Measurements from ENCODE around the gene MACO1.

MACO1 gene

GRCh38 chr1:25526753-25527152 lies 96.1 kb downstream of the MACO1 start:
- Histone ChIP-seq H3K79me2 (ENCODE audit: insufficient read depth, low read length) (no peaks in the 10 kb centered on the region), H3K27ac (ENCODE audit: low read depth, low read length) (no peak overlapping the region), H4K20me1 (ENCODE audit: low read depth, low read length) (no peaks in the 10 kb centered on the region)

GRCh38 chr1:25527226-25527846 lies 96.6 kb downstream of the MACO1 start:
- Histone ChIP-seq H3K4me3 (ENCODE audit: insufficient read depth, low read length, poor library complexity, severe bottlenecking) (no peak overlapping the region), H3F3A (ENCODE audit: insufficient read depth) (no peaks in the 10 kb centered on the region), H3K9ac (ENCODE audit: low read length) (no peak overlapping the region), H3K9me3 (ENCODE audit: insufficient read depth, low read length) (no peaks in the 10 kb centered on the region), H3K36me3 (ENCODE audit: low read length) (no peaks in the 10 kb centered on the region), H3K27me3 (ENCODE audit: low read length) (no peaks in the 10 kb centered on the region), H3K9me2 (replicated peaks; ENCODE audit: insufficient read depth, low read length) (no peaks in the 10 kb centered on the region), H2AFZ (ENCODE audit: low read depth, low read length, severe bottlenecking) (no peak overlapping the region), H3K27ac (ENCODE audit: low read depth, low read length) (no peak overlapping the region), H4K20me1 (ENCODE audit: low read depth, low read length) (no peaks in the 10 kb centered on the region), H3K79me2 (ENCODE audit: insufficient read depth, low read length) (no peaks in the 10 kb centered on the region), H3K4me2 (ENCODE audit: low read depth, low read length, poor library complexity, severe bottlenecking) (no peak overlapping the region)
- TF ChIP-seq EZH2phosphoT487 (conservative IDR thresholded peaks at IDR 0.05; ENCODE audit: low read length) = no peak
- TF ChIP-seq CTCF (IDR thresholded peaks at IDR 0.05; ENCODE audit: insufficient read depth, low read length, poor library complexity, severe bottlenecking) = no peak

More at GRCh38 chr1:25526753-25527152, 96.1 kb downstream of the MACO1 start:
- H3K27me3 ChIP-seq (ENCODE audit: low read length) = no peaks in the 10 kb centered on the region
- no peak overlapping the region for H2AFZ ChIP-seq (ENCODE audit: low read depth, low read length, severe bottlenecking)
- H3F3A ChIP-seq (ENCODE audit: insufficient read depth) = no peaks in the 10 kb centered on the region
- no peaks in the 10 kb centered on the region for H3K9me3 ChIP-seq (ENCODE audit: insufficient read depth, low read length)
- H3K4me2 ChIP-seq (ENCODE audit: low read depth, low read length, poor library complexity, severe bottlenecking) = no peak overlapping the region
- H3K36me3 ChIP-seq (ENCODE audit: low read length) = no peaks in the 10 kb centered on the region
- no peaks in the 10 kb centered on the region for H3K9me2 ChIP-seq (replicated peaks; ENCODE audit: insufficient read depth, low read length)
- H3K9ac ChIP-seq (ENCODE audit: low read length) = no peak overlapping the region
- H3K4me3 ChIP-seq (ENCODE audit: insufficient read depth, low read length, poor library complexity, severe bottlenecking) = no peak overlapping the region
- no peak for TF ChIP-seq EZH2phosphoT487 (conservative IDR thresholded peaks at IDR 0.05; ENCODE audit: low read length)
- TF ChIP-seq CTCF (IDR thresholded peaks at IDR 0.05; ENCODE audit: insufficient read depth, low read length, poor library complexity, severe bottlenecking) = no peak

- H3K9ac ChIP-seq (ENCODE audit: low read length) = no peak overlapping the region
- H4K20me1 ChIP-seq (ENCODE audit: low read depth, low read length) = no peaks in the 10 kb centered on the region
- H3K9me2 ChIP-seq (replicated peaks; ENCODE audit: insufficient read depth, low read length) = no peaks in the 10 kb centered on the region
- H3F3A ChIP-seq (ENCODE audit: insufficient read depth) = no peaks in the 10 kb centered on the region
- H3K79me2 ChIP-seq (ENCODE audit: insufficient read depth, low read length) = no peaks in the 10 kb centered on the region
- H2AFZ ChIP-seq (ENCODE audit: low read depth, low read length, severe bottlenecking) = no peak overlapping the region
- H3K27ac ChIP-seq (ENCODE audit: low read depth, low read length) = no peak overlapping the region
- H3K36me3 ChIP-seq (ENCODE audit: low read length) = no peaks in the 10 kb centered on the region
- H3K4me2 ChIP-seq (ENCODE audit: low read depth, low read length, poor library complexity, severe bottlenecking) = no peak overlapping the region
- H3K27me3 ChIP-seq (ENCODE audit: low read length) = no peaks in the 10 kb centered on the region
- no peak for TF ChIP-seq EZH2phosphoT487 (conservative IDR thresholded peaks at IDR 0.05; ENCODE audit: low read length)
- H3K4me3 ChIP-seq (ENCODE audit: insufficient read depth, low read length, poor library complexity, severe bottlenecking) = no peak overlapping the region
- no peaks in the 10 kb centered on the region for H3K9me3 ChIP-seq (ENCODE audit: insufficient read depth, low read length)
These were observed 97.4 kb downstream of the MACO1 start for GRCh38 chr1:25527946-25528595.

DNA sequence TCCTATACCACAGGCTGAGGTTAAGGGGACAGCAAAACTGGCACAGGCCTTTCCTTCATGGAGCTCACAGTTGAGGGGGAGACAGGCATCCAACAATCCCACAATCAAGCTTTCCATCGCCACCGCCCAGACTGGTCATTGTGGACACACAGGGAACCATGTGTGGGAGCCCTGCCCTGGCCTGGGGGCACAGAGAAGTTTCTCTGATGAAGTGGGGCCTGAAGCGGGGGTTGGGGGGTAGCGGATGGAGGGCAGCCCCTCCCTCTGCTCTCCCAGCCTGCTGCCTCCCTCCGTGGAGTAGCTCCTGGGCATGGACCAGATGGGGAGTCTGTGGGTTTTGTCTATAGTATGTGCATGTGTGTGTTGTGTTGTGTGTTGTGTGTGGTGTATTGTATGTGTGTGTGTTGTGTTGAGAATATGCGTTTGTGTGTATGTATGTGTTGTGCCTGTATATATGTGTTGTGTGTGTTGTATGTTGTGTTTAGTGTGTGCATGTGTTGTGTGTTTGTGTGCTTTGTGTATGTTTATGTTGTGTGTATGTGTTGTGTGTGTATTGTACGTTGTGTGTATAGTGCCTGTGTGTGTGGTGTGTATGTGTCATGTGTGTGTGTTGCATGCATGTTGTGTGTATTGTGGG lies 98.3 kb downstream of the MACO1 start:
- TF ChIP-seq CTCF (IDR thresholded peaks at IDR 0.05; ENCODE audit: insufficient read depth, low read length, poor library complexity, severe bottlenecking) (no peak), EZH2phosphoT487 (conservative IDR thresholded peaks at IDR 0.05; ENCODE audit: low read length) (no peak)

More for the DNA sequence above, 98.3 kb downstream of the MACO1 start:
- Histone ChIP-seq H4K20me1 (ENCODE audit: low read depth, low read length) (no peaks in the 10 kb centered on the region), H3K36me3 (ENCODE audit: low read length) (no peaks in the 10 kb centered on the region), H3K79me2 (ENCODE audit: insufficient read depth, low read length) (no peaks in the 10 kb centered on the region), H2AFZ (ENCODE audit: low read depth, low read length, severe bottlenecking) (no peak overlapping the region), H3K27ac (ENCODE audit: low read depth, low read length) (no peak overlapping the region), H3K4me3 (ENCODE audit: insufficient read depth, low read length, poor library complexity, severe bottlenecking) (no peak overlapping the region), H3K27me3 (ENCODE audit: low read length) (no peaks in the 10 kb centered on the region), H3K9me2 (replicated peaks; ENCODE audit: insufficient read depth, low read length) (no peaks in the 10 kb centered on the region), H3K9me3 (ENCODE audit: insufficient read depth, low read length) (no peaks in the 10 kb centered on the region), H3K9ac (ENCODE audit: low read length) (no peak overlapping the region), H3K4me2 (ENCODE audit: low read depth, low read length, poor library complexity, severe bottlenecking) (no peak overlapping the region), H3F3A (ENCODE audit: insufficient read depth) (no peaks in the 10 kb centered on the region)

Data from SU-DHL-6 (cell line).